ENCODE data around the gene GBF1. TPM values are rescaled to one million over a fixed set of nuclear protein-coding genes. Genes with fewer than 3 reads are reported as not detected.

Gene GBF1
- total RNA-seq, 4 donors from 2014 or later, result 32.0 to 54.7 (median 39.4) TPM

DNA sequence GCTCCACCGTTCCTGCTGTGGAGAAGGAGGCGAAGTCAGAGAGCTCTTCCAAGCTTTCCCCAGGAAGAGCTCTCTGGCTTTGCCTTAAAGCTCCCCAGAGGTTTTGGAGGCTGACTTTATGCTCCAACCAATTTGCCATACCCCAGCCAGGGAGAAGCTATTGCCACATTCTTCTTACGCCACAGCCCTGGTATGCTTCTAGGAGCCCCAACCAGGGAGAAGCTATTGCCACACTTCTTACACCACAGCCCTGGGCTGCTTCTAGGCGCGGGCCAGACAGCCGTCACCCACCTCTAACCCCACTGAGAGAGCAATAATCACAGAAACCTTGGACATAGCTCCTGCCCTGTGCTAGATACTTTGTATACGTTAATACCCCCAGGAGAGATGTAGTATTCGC lies 18.3 kb upstream of the GBF1 start:
- no peaks in the 10 kb centered on the region for H3K9me3 ChIP-seq
- no peaks in the 10 kb centered on the region for H3K36me3 ChIP-seq
- TF ChIP-seq POLR2A (IDR thresholded peaks at IDR 0.05) (no peak), EP300 (IDR thresholded peaks at IDR 0.05) (no peak), POLR2AphosphoS5 (IDR thresholded peaks at IDR 0.05) (no peak), CTCF (IDR thresholded peaks at IDR 0.05) (no peak)
- H3K27me3 ChIP-seq, result peaks cover 51% of the 10 kb centered on the region
- H3K4me1 ChIP-seq, result peaks cover 0 to 44% (median 23%) of the 10 kb centered on the region in 3 donors
- 60% methylated on average over 6 of the region's 8 CpGs; no CpG with 5 or more reads in 1 of the 2 donors for WGBS, 2 donors (ENCODE audit: low coverage in 1 of 2)
- no peak overlapping the region for H3K27ac ChIP-seq
- ATAC-seq, result no peak
- H3K4me3 ChIP-seq, result no peak overlapping the region

GRCh38 chr10:102229810-102230263 lies 15.5 kb upstream of the GBF1 start:
- no peak overlapping the region for H3K27ac ChIP-seq
- peaks cover 0 to 44% (median 23%) of the 10 kb centered on the region in 3 donors for H3K4me1 ChIP-seq
- H3K27me3 ChIP-seq, result peaks cover 79% of the 10 kb centered on the region
- no peak for TF ChIP-seq EP300 (IDR thresholded peaks at IDR 0.05)
- peak; percentile 87 to 96 (median 92) for TF ChIP-seq CTCF (IDR thresholded peaks at IDR 0.05)
- WGBS, 2 donors (ENCODE audit: low coverage in 1 of 2), result 0 to 3% methylated on average over 5 to 9 of the region's 24 CpGs
- no peaks in the 10 kb centered on the region for H3K36me3 ChIP-seq
- H3K4me3 ChIP-seq, result peak overlapping the region in 1 of 2 donors; percentile 52
- no peaks in the 10 kb centered on the region for H3K9me3 ChIP-seq
- peak; percentile 38 for ATAC-seq

DNA sequence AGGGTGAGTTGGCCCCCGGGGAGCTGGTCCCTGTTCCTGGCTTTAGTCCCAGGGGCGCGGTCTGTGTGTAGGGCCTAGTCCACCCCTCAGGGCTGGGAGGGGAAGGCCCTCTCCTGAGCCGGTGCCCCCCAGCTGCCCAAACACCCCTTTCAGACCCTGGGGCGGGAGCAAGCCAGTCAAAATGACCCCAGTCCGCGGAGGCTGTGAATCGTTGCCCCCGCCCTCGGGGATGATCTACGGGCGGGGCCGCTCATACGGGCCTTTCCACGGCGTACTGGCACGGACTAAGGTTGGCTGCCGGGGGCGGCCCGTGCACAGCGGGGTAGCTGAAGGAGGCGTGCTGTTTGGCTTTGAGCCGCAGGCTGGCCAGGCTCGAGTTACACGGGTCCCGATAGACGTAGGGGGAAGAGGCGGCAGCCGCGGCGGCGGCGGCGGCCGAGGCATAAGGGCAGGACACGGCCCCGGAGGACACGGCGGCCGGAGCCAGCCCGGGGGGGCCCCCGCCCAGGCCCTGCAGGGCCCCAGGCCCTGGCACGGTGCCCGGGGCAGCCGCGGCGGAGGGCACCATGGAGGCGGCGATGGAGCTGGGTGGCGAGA lies 15.0 kb upstream of the GBF1 start:
- Histone ChIP-seq H3K27ac (no peak overlapping the region), H3K4me3 (peak overlapping the region; percentile 3 to 52), H3K4me1 (peaks cover 0 to 39% (median 23%) of the 10 kb centered on the region in 3 donors), H3K27me3 (peaks cover 84% of the 10 kb centered on the region), H3K36me3 (no peaks in the 10 kb centered on the region), H3K9me3 (no peaks in the 10 kb centered on the region)
- TF ChIP-seq POLR2A (IDR thresholded peaks at IDR 0.05) (no peak), POLR2AphosphoS5 (IDR thresholded peaks at IDR 0.05) (no peak), CTCF (IDR thresholded peaks at IDR 0.05) (no peak), EP300 (IDR thresholded peaks at IDR 0.05) (no peak)
- ATAC-seq, result no peak
- WGBS, 2 donors (ENCODE audit: low coverage in 1 of 2), result no CpG with 5 or more reads among the region's 50 CpGs

- ATAC-seq, result no peak
- H3K36me3 ChIP-seq, result no peaks in the 10 kb centered on the region
- no peaks in the 10 kb centered on the region for H3K9me3 ChIP-seq
- WGBS, 2 donors (ENCODE audit: low coverage in 1 of 2), result 0% methylated on average over 10 of the region's 52 CpGs; no CpG with 5 or more reads in 1 of the 2 donors
- peak overlapping the region; percentile 3 to 52 for H3K4me3 ChIP-seq
- H3K27me3 ChIP-seq, result peaks cover 90% of the 10 kb centered on the region
- TF ChIP-seq CTCF (IDR thresholded peaks at IDR 0.05), result peak in 3 of 4 experiments; percentile 14 to 36 (median 23)
- TF ChIP-seq EP300 (IDR thresholded peaks at IDR 0.05), result no peak
- no peak overlapping the region for H3K27ac ChIP-seq
- peaks cover 0 to 34% (median 23%) of the 10 kb centered on the region in 3 donors for H3K4me1 ChIP-seq
These were observed 14.4 kb upstream of the GBF1 start for GRCh38 chr10:102230861-102231356.

Data from gastroesophageal sphincter (tissue), 4 donors.